Measurements from ENCODE around the gene BUD13. TPM values are rescaled to one million over a fixed set of nuclear protein-coding genes. Genes with fewer than 3 reads are reported as not detected.

Gene BUD13
- total and polyA plus RNA-seq, 2 of the 13 experiments (the other 11 are each of a cell fraction or from before 2014, with no cell fraction given): 13.3 to 25.9 TPM

DNA sequence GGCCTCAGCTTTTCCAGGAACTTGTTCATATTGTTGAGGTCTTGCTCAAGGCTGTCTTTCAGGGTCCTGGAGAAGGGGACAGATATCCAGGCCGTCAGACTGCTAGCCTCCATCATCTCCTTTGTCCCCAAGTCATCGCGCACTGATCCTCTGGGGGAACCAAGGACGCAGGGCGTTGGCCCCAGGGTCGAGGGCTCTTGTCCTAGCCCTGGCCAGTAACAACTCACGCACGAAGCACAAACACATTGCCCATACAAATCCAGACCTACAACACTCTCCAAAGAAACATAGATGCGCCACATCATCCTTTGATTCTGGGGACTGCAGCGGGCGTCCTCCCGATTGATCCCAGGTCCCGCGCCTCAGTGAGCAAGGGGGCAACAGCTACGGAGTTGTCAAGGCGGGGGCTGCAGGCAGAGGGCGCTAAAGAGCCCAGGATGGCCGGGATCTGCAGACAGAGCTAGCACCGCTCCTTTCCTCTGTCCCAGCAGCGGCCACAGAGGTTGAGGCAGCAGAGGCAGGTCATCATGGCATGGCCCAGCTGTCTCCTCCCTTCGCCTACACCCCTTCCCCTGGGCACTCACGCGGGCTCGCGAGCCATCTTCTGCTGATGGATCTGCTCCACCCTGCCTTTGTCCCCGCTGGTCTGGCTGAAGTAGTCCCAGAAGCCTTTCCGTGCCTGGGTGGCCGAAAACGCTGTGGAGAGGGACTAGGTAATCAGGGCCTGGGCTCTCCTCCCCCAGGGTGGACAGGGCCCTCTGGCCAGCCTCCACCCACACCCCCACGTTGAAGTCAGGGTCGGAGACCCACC lies 18.4 kb upstream of the BUD13 start (continued):
- TF ChIP-seq, protein P1, sequence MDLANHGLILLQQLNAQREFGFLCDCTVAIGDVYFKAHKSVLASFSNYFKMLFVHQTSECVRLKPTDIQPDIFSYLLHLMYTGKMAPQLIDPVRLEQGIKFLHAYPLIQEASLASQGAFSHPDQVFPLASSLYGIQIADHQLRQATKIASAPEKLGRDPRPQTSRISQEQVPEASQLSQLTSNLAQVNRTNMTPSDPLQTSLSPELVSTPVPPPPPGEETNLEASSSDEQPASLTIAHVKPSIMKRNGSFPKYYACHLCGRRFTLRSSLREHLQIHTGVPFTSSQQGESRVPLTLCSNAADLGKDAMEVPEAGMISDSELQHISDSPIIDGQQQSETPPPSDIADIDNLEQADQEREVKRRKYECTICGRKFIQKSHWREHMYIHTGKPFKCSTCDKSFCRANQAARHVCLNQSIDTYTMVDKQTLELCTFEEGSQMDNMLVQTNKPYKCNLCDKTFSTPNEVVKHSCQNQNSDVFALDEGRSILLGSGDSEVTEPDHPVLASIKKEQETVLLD (CRISPR knock-in tag; IDR thresholded peaks at IDR 0.05; ENCODE audit: low read depth): 0 out of 2 replicates have a peak, but pooled peaks have one; percentile 20
- TF ChIP-seq RCOR2 (CRISPR knock-in tag; IDR thresholded peaks at IDR 0.05) (no peak), BRCA1 (CRISPR knock-in tag; IDR thresholded peaks at IDR 0.05) (no peak; the same call in 1 of the 2 replicates), ZNF615 (CRISPR knock-in tag; IDR thresholded peaks at IDR 0.05; ENCODE audit: borderline replicate concordance) (no peak), SSRP1 (CRISPR knock-in tag; IDR thresholded peaks at IDR 0.05) (0 out of 2 replicates have a peak, but pooled peaks have one; percentile 80), AHR (CRISPR knock-in tag; IDR thresholded peaks at IDR 0.05) (no peak), HDAC2 (CRISPR knock-in tag; IDR thresholded peaks at IDR 0.05) (peak; percentile 56), SKI (IDR thresholded peaks at IDR 0.05; ENCODE audit: partially characterized antibody) (no peak), MIER3 (CRISPR knock-in tag; IDR thresholded peaks at IDR 0.05; ENCODE audit: borderline replicate concordance) (0 out of 2 replicates have a peak, but pooled peaks have one; percentile 72), U2AF2 (IDR thresholded peaks at IDR 0.05; ENCODE audit: low read depth, low read length) (no peak), ZNF75D (CRISPR knock-in tag; IDR thresholded peaks at IDR 0.05; ENCODE audit: borderline replicate concordance) (no peak), DNMT1 (CRISPR knock-in tag; IDR thresholded peaks at IDR 0.05) (no peak), POLR2G (IDR thresholded peaks at IDR 0.05; ENCODE audit: low read depth, low read length) (peak; percentile 76), ZKSCAN1 (IDR thresholded peaks at IDR 0.05; ENCODE audit: low read length) (no peak), NFE2L1 (CRISPR knock-in tag; IDR thresholded peaks at IDR 0.05; ENCODE audit: borderline replicate concordance) (no peak), RARG (CRISPR knock-in tag; IDR thresholded peaks at IDR 0.05; ENCODE audit: low read depth) (no peak), ZNF260 (CRISPR knock-in tag; IDR thresholded peaks at IDR 0.05; ENCODE audit: borderline replicate concordance, low read depth) (no peak)
- TF ChIP-seq, protein P2, sequence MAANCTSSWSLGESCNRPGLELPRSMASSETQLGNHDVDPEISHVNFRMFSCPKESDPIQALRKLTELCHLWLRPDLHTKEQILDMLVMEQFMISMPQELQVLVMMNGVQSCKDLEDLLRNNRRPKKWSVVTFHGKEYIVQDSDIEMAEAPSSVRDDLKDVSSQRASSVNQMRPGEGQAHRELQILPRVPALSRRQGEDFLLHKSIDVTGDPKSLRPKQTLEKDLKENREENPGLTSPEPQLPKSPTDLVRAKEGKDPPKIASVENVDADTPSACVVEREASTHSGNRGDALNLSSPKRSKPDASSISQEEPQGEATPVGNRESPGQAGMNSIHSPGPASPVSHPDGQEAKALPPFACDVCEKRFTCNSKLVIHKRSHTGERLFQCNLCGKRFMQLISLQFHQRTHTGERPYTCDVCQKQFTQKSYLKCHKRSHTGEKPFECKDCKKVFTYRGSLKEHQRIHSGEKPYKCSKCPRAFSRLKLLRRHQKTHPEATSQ (CRISPR knock-in tag; IDR thresholded peaks at IDR 0.05; ENCODE audit: borderline replicate concordance): 0 out of 2 replicates have a peak, but pooled peaks have one; percentile 21
- TF ChIP-seq, protein P3, sequence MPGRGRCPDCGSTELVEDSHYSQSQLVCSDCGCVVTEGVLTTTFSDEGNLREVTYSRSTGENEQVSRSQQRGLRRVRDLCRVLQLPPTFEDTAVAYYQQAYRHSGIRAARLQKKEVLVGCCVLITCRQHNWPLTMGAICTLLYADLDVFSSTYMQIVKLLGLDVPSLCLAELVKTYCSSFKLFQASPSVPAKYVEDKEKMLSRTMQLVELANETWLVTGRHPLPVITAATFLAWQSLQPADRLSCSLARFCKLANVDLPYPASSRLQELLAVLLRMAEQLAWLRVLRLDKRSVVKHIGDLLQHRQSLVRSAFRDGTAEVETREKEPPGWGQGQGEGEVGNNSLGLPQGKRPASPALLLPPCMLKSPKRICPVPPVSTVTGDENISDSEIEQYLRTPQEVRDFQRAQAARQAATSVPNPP (CRISPR knock-in tag; IDR thresholded peaks at IDR 0.05): no peak
- TF ChIP-seq, protein P4, sequence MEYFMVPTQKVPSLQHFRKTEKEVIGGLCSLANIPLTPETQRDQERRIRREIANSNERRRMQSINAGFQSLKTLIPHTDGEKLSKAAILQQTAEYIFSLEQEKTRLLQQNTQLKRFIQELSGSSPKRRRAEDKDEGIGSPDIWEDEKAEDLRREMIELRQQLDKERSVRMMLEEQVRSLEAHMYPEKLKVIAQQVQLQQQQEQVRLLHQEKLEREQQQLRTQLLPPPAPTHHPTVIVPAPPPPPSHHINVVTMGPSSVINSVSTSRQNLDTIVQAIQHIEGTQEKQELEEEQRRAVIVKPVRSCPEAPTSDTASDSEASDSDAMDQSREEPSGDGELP (IDR thresholded peaks at IDR 0.05; ENCODE audit: borderline replicate concordance, low read depth): peak; percentile 51; the same call in 1 of the 2 replicates
- TF ChIP-seq, protein P5, sequence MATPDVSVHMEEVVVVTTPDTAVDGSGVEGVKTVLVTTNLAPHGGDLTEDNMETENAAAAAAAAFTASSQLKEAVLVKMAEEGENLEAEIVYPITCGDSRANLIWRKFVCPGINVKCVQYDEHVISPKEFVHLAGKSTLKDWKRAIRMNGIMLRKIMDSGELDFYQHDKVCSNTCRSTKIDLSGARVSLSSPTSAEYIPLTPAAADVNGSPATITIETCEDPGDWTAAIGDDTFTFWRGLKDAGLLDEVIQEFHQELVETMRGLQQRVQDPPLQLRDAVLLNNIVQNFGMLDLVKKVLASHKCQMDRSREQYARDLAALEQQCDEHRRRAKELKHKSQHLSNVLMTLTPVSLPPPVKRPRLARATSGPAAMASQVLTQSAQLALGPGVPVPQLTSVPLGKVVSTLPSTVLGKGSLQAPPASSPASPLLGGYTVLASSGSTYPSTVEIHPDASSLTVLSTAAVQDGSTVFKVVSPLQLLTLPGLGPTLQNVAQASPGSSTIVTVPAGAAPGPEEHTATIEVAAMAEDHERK (CRISPR knock-in tag; IDR thresholded peaks at IDR 0.05; ENCODE audit: low read depth): no peak
- TF ChIP-seq, protein P6, sequence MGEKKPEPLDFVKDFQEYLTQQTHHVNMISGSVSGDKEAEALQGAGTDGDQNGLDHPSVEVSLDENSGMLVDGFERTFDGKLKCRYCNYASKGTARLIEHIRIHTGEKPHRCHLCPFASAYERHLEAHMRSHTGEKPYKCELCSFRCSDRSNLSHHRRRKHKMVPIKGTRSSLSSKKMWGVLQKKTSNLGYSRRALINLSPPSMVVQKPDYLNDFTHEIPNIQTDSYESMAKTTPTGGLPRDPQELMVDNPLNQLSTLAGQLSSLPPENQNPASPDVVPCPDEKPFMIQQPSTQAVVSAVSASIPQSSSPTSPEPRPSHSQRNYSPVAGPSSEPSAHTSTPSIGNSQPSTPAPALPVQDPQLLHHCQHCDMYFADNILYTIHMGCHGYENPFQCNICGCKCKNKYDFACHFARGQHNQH (CRISPR knock-in tag; IDR thresholded peaks at IDR 0.05): peak; percentile 62; the same call in 1 of the 2 replicates

Measured in HepG2 (cell line).